Brain microvascular endothelial cell (primary cell): ENCODE data around the gene YPEL3.
A peak's percentile ranks its signal among the peaks of the same experiment; 100 is the strongest.
"Not testable (repeated sequence)": the region's sequence is repeated elsewhere in the genome, so short reads cannot be mapped to it uniquely, and the experiment has no call there.

Experiments used
- DNase-seq: peaks from one replicate; pipeline ENCODE4 v3.0.0-alpha.2; 2020
- H3K27ac ChIP-seq: fragments of 250-450 bp; sonication (Bioruptor Pico); 2 replicates; pipeline ENCODE4 v1.5.1; 2020; ENCODE audit warnings: mild to moderate bottlenecking, moderate library complexity
- H3K27me3 ChIP-seq: fragments of 250-450 bp; sonication (Bioruptor Pico); replicated peaks from 2 replicates; pipeline ENCODE4 v1.5.1; 2020; ENCODE audit warnings: mild to moderate bottlenecking
- H3K36me3 ChIP-seq: fragments of 250-450 bp; sonication (Bioruptor Pico); replicated peaks from 2 replicates; pipeline ENCODE4 v1.5.1; 2020; ENCODE audit warnings: mild to moderate bottlenecking
- H3K4me3 ChIP-seq: 2 replicates; pipeline ENCODE4 v1.5.1; 2011; ENCODE audit warnings: low read depth, mild to moderate bottlenecking, control low read depth, low read length, moderate library complexity
- in situ Hi-C: cut with HindIII; loops from 2 replicates; pipeline ENCODE4 v1.10.0; 2017; ENCODE audit warnings: low sequenced_read_pairs, low pct_ligation_motif_present
- TF ChIP-seq, protein P1 (sequence below): IDR thresholded peaks from 2 replicates; pipeline ENCODE4 v1.5.1; 2011; ENCODE audit warnings: low read depth, mild to moderate bottlenecking, moderate library complexity, low read length, control low read depth, inconsistent platforms; ENCODE audit errors: missing control alignments

The YPEL3 gene

DNA sequence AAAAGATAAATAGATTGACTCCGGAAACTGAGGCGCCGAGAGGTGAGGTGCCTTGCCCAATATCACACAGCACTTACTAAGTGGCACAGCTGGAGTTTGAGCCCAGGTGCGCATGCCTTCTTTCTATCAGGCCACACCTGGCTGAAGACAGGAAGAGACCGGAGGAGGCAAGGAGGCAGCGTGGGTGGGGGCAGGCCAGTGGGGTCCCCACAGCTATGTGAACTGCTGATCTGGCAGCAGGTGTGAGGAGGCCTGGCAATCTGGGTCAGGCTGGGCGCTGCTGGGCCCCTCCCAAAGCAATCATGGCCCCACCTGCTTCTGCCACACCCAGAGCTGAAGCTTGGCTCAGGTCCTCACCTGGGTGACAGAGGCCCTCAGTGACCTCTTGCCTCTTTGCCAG, 19.2 kb upstream of the YPEL3 start:
- peaks cover 28% of the 10 kb centered on the region for H3K36me3 ChIP-seq
- H3K4me3 ChIP-seq = no peak overlapping the region
- no peak overlapping the region for H3K27ac ChIP-seq
- TF ChIP-seq, protein P1, sequence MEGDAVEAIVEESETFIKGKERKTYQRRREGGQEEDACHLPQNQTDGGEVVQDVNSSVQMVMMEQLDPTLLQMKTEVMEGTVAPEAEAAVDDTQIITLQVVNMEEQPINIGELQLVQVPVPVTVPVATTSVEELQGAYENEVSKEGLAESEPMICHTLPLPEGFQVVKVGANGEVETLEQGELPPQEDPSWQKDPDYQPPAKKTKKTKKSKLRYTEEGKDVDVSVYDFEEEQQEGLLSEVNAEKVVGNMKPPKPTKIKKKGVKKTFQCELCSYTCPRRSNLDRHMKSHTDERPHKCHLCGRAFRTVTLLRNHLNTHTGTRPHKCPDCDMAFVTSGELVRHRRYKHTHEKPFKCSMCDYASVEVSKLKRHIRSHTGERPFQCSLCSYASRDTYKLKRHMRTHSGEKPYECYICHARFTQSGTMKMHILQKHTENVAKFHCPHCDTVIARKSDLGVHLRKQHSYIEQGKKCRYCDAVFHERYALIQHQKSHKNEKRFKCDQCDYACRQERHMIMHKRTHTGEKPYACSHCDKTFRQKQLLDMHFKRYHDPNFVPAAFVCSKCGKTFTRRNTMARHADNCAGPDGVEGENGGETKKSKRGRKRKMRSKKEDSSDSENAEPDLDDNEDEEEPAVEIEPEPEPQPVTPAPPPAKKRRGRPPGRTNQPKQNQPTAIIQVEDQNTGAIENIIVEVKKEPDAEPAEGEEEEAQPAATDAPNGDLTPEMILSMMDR = no peak
- no peaks in the 10 kb centered on the region for H3K27me3 ChIP-seq
- in situ Hi-C loops = no loop called here
- DNase-seq = no peak

DNA sequence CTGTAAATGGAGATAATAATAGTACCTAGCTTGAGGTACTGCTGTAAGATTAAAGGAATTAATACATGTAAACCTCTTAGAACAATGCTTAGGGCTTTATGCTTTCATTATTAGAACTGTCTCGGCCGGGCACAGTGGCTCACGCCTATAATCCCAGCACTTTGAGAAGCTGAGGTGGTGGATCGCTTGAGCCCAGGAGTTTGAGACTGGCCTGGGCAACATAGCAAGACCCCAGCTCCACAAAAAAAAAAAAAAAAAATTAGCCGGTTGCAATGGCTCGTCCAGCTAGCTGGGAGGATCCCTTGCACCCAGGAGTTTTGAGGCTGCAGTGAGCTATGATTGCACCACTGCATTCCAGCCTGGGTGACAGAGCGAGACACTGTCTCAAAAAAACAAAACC, 18.8 kb upstream of the YPEL3 start:
- in situ Hi-C loops, H3K4me3 ChIP-seq, DNase-seq, H3K27me3 ChIP-seq, H3K27ac ChIP-seq: not testable (repeated sequence)
- peaks cover 26% of the 10 kb centered on the region for H3K36me3 ChIP-seq

DNA sequence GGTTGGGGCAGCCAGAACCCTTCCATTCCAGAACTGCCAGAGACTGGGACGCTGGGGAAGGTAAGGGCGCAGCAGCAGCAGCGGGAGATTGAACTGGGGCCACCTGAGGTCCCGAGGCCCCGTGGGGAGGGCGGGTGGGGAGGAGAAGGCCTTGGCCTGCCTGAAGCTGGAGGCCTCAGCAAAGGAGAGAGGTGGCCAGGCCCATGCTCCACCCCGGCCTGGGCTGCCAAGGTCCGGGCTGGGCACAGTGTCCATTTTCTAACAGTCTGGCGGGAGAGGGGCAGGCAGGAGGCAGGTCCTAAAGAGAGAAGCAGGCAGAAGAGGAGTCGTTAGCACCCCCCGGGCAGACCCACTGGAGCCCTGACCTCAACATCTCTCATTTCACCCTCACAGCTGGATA, 18.4 kb upstream of the YPEL3 start:
- TF ChIP-seq, protein P1 = no peak
- H3K36me3 ChIP-seq = peaks cover 21% of the 10 kb centered on the region

DNA sequence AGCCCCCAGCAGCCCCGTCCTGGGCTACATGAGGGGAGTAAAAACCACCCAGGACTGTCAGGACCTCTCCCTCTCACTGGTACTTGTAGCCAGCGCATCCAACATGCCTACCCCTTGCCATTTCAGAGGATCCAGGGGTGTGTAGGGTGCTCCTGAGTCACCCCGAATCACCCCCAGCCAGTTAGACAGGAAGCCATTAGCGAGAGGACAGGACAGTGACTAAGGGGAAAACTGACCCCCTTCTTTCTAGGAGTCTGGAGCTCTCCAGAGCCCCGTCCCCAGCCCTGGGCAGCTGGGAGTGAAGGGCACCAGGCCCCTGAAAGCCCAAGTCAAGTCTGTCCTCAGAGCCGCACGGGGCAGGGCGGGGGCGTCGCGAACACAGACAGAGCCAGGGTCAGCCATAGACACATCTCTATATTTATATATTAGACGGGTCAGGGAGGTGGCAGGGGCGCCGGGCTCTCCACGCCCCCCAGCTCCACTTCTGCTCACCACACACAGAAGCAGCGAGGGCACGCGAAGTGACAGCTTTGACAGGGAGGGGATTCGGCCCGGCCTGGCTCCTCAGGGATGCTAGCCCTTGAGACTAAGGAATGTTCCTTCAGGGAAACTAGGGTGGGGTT, 17.8 kb upstream of the YPEL3 start:
- Histone ChIP-seq H3K4me3 (no peak overlapping the region), H3K27me3 (no peaks in the 10 kb centered on the region), H3K36me3 (peaks cover 20% of the 10 kb centered on the region), H3K27ac (no peak overlapping the region)
- DNase-seq = no peak
- in situ Hi-C loops = no loop called here
- TF ChIP-seq, protein P1 = no peak

More for the DNA sequence above, 18.4 kb upstream of the YPEL3 start:
- DNase-seq = no peak
- Histone ChIP-seq H3K27me3 (no peaks in the 10 kb centered on the region), H3K4me3 (no peak overlapping the region), H3K27ac (no peak overlapping the region)
- in situ Hi-C loops = no loop called here

DNA sequence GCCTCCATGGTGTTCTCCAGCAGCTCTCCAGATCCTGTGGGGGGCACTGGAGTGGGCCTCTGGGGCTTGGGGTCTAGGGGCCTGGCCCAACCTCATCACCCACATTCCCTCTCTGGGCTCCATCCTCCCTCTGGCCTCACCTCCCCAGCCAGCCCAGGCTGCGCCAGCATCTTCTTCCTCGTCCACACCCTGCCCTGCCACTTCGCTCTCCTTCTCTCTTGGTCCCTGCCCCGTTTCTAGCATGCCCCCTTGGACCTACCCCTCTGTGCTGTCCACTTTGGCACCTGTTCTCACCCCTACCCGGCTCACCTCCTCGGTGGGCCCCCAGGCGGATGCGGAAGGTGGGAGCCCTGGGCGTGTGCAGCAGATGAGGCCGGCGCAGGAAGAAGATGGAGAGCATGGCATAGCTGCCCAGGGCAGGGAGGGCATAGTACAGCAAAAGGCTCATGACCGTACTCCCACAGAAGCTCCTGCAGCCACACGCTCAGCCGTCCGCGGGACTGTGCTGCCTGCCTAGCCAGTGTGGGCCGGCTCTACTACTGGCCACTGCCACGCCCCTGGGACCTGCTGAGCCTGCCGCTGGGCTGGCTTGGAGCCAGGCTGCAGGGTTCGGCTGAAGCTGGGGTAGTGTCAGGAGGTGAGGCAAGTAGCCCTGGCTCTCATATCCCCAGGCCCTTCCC, 17.2 kb upstream of the YPEL3 start, which contains the start of gene GDPD3:
Gene GDPD3, minus strand, starts transcription at position 507 of the 680 bp plus-strand sequence. Its CDS starts 59 bp downstream, at position 448.
- Histone ChIP-seq H3K27ac (no peak within 1 kb of the TSS), H3K4me3 (no peak within 1 kb of the TSS), H3K27me3 (no peaks in the 10 kb centered on the region), H3K36me3 (peaks cover 20% of the 10 kb centered on the region)
- in situ Hi-C loops = no loop called here
- TF ChIP-seq, protein P1 = no peak
- no peak for DNase-seq

DNA sequence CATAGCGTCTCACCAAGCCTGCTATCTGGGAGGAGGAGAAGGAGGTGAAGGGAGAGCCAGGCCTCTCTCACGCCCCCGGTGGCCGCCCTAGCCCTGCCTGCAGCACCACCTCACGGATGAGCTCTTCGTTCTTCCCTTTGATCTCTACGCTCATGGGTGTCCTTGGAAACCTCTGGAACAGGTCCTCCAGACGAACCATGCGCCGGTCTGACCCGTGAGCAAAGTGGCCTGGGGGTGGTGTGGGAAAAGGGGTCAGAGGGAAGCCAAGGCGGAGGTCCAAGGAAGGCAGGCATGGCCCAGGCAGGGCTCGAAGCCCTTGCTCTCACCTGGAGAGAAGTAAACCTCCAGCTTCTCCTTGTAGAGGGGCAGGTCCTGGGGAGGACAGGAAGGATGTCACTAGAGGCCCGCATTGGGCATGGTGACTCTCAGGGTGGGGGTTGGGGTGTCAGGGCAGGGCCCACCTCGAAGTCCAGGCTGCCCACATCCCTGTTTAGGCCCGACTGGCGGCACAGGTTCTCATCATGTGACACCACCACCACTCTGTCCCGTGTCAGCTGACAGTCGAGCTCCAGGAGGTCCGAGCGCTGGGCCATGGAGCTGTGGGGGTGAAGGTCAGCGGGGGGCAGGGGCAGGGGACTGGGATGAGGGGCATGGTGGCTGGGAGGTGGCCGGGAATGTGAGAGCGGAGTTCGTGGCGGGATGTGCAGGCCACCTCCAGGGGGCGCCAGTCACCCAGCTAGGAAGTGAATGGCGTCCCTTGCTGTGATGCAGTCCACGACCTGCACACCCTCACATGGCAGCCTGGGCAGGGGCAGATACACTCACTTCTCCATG, 16.4 kb upstream of the YPEL3 start:
- Histone ChIP-seq H3K27me3 (no peaks in the 10 kb centered on the region), H3K4me3 (no peak overlapping the region)

More for the DNA sequence above, 16.4 kb upstream of the YPEL3 start:
- H3K27ac ChIP-seq = no peak overlapping the region
- peak; percentile 29 for DNase-seq
- in situ Hi-C loops = no loop called here
- H3K36me3 ChIP-seq = peaks cover 19% of the 10 kb centered on the region
- TF ChIP-seq, protein P1 = peak; percentile 77
